Measurements from ENCODE around the gene GYPE.
"Not testable (repeated sequence)": the region's sequence is repeated elsewhere in the genome, so short reads cannot be mapped to it uniquely, and the experiment has no call there.

DNA sequence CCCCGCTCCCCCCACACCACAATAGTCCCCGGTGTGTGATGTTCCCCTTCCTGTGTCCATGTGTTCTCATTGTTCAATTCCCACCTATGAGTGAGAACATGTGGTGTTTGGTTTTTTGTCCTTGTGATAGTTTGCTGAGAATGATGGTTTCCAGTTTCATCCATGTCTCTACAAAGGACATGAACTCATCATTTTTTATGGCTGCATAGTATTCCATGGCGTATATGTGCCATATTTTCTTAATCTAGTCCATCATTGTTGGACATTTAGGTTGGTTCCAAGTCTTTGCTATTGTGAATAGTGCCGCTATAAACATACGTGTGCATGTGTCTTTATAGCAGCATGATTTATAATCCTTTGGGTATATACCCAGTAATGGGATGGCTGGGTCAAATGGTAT lies 11.1 kb upstream of the GYPE start:
- TF ChIP-seq, protein P1, sequence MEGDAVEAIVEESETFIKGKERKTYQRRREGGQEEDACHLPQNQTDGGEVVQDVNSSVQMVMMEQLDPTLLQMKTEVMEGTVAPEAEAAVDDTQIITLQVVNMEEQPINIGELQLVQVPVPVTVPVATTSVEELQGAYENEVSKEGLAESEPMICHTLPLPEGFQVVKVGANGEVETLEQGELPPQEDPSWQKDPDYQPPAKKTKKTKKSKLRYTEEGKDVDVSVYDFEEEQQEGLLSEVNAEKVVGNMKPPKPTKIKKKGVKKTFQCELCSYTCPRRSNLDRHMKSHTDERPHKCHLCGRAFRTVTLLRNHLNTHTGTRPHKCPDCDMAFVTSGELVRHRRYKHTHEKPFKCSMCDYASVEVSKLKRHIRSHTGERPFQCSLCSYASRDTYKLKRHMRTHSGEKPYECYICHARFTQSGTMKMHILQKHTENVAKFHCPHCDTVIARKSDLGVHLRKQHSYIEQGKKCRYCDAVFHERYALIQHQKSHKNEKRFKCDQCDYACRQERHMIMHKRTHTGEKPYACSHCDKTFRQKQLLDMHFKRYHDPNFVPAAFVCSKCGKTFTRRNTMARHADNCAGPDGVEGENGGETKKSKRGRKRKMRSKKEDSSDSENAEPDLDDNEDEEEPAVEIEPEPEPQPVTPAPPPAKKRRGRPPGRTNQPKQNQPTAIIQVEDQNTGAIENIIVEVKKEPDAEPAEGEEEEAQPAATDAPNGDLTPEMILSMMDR (IDR thresholded peaks at IDR 0.05): not testable (repeated sequence)
- TF ChIP-seq POLR2A (IDR thresholded peaks at IDR 0.05): not testable (repeated sequence)

Measured in adrenal gland (tissue), 5 donors.